ENCODE measurements around the gene YIF1B.
"Not testable (repeated sequence)": the region's sequence is repeated elsewhere in the genome, so short reads cannot be mapped to it uniquely, and the experiment has no call there.

The YIF1B gene, protein sequence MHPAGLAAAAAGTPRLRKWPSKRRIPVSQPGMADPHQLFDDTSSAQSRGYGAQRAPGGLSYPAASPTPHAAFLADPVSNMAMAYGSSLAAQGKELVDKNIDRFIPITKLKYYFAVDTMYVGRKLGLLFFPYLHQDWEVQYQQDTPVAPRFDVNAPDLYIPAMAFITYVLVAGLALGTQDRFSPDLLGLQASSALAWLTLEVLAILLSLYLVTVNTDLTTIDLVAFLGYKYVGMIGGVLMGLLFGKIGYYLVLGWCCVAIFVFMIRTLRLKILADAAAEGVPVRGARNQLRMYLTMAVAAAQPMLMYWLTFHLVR

DNA sequence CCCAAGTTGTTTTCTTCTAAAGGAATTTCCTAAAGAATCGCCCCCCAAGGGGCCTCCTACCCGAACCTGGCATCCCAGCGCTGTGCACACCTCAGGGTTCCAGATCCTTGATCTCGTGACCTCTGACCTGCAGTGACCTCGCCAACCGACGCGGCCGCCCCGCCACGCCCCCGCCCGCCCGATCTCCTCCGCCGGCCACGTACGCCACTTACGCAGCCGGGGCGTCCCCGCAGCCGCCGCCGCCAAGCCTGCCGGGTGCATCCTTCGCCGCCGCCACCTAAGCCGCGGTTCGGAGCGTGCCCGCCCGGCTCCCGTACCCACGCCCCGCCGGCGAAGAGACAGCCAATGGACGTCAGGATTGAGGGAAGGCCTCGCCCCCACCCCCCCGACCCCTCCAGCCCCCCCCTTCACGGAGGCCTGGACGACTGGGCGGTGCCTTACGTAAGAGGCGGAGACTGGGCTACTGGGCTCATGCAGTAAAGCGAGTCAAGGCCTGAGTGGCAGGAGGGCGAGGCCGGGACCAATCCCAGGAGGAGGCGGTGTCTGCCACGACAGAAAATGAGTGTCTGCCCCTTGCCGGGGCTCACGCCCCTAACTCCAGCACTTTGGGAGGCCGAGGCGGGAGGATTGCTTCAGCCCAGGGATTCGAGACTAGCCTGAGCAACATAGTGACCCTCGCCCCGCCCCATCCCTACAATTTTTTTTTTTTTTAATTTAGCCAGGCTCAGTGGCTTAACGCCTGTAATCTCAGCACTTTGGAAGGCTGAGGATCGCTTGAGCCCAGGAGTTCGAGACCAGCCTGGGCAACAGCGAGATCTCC, at the start of gene YIF1B:
TSS of gene YIF1B (minus strand) at position 291 of the 820 bp plus-strand sequence. CDS start at position 261, 30 bp downstream.
- peak; percentile 90 to 91 for ATAC-seq

DNA sequence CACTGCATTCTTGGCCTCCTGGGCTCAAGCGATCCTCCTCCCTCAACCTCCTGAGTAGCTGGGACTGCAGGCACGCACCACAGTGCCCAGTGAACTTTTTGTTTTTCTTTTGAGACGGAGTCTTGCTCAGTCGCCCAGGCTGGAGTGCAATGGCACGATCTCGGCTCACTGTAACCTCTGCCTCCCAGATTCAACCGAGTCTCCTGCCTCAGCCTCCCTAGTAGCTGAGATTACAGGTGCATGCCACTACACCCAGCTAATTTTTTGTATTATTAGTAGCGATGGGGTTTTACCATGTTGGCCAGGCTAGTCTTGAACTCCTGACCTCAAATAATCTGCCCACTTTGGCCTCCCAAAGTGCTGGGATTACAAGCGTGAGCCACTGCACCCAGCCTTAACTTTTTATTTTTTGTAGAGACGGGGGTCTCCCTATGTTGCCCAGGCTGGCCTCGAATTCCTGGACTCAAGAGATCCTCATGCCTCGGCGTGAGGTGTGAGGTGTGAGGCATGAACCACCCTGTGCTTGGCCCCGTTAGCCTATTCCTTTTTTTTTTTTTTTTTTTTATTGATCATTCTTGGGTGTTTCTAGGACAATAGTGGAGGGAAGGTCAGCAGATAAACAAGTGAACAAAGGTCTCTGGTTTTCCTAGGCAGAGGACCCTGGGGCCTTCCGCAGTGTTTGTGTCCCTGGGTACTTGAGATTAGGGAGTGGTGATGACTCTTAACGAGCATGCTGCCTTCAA, 47.4 kb upstream of the YIF1B start:
- not testable (repeated sequence) for ATAC-seq

DNA sequence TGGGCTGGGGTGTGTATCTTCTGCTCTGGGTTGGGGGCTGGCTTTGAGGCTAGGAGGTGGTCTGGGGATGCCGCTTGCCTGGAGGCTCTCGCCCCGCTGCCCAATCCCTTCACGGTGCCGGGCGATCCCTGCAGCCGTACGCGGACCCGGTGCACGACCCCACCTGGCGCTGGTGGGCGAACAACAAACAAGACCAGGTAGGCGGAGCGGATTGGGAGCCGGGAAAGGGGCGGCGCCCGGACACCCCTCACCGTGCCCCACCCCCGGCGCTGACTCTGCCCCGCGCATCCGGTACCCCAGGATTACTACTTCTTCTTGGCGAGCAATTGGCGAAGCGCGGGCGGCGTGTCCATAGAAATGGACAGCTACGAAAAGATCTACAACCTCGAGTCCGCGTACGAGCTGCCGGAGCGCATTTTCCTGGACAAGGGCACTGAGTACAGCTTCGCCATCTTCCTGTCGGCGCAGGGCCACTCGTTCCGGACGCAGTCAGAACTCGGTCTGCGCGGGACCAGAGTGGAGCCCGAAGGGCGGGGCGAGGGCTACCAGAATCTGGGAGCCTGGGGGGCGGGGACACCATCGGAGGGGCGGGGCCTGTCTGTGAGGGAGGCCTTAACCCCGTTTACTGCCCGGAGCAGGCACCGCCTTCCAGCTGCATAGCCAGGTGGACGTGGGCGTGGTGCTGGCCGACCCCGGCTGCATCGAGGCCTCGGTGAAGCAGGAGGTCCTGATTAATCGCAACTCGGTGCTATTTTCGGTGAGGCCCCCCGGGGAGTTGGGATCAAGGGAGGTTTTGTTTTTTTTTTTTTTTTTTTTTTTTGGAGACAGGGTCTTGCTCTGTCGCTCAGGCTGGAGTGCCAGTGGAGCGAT, 46.6 kb upstream of the YIF1B start:
- peak; percentile 73 to 74 for ATAC-seq

DNA sequence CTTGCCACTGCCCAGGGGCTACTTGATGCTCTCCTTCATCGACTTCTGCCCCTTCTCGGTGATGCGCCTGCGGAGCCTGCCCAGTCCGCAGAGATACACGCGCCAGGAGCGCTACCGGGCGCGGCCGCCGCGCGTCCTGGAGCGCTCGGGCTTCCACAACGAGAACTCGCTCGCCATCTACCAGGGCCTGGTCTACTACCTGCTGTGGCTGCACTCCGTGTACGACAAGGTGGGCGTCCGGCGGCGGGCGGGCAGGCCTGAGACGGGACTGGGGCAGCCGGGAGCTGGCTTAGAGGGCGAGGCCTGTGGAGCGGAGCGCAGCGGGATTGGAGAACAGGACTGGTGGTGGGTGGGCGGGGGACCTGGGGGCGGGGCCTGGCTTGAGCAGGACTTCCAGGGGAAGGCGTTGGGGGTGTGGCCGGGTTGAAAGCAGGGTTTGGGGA, 45.9 kb upstream of the YIF1B start:
- ATAC-seq = peak; percentile 76 to 78

DNA sequence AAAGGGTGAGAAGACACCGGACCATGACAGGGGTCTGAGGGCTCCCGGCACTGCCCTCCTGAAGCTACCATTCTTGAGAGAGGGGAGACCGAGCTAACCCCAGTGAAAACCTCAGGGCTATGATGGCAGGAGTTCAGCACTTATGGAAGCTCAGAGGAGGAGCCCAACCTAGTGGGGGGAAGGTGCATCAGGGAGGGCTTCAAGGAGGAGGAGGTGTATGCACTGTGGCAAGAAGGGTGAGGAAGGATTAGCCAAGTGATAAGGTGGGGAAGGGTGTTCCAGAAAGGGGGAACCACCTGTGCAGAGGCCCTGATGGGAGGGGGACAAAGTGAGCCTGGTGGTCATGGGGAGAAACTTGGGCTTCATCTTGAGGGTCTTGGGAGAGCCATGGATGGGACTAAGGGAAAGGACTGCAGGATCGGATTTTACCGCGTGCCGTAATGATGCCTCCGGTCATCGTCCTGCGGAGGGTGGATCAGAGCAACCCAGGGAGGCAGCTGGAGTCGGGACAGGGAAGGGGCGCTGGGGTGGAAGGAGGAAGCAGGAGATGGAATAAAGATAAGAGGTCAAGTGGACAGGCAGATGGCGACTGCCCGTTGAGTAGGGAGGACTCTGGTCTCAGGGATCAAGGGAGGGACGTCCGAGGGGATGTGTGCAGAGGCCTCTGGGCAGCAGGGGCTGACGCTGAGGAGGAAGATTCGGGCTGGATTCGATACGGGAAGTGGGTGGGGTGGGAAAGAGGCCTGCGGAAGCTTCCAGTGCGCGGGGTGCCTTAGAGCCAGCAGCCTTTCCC, 45.3 kb upstream of the YIF1B start:
- ATAC-seq = no peak

DNA sequence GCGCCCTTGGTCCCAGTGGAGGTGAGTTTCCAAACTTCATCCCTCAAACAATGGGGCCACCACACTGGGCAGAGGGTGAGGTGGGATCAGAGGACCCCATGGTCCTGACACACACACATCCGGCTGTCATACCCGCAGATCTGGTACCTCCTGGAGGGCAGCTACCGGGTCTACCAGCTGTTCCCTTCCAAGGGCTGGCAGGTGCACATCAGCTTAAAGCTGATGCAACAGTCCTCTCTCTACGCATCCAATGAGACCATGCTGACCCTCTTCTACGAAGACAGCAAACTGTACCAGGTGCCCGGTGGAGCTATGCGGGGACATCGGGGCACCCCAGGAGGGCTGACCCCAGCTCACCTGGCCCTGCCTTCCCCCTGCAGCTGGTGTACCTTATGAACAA, 44.6 kb upstream of the YIF1B start:
- no peak for ATAC-seq

DNA sequence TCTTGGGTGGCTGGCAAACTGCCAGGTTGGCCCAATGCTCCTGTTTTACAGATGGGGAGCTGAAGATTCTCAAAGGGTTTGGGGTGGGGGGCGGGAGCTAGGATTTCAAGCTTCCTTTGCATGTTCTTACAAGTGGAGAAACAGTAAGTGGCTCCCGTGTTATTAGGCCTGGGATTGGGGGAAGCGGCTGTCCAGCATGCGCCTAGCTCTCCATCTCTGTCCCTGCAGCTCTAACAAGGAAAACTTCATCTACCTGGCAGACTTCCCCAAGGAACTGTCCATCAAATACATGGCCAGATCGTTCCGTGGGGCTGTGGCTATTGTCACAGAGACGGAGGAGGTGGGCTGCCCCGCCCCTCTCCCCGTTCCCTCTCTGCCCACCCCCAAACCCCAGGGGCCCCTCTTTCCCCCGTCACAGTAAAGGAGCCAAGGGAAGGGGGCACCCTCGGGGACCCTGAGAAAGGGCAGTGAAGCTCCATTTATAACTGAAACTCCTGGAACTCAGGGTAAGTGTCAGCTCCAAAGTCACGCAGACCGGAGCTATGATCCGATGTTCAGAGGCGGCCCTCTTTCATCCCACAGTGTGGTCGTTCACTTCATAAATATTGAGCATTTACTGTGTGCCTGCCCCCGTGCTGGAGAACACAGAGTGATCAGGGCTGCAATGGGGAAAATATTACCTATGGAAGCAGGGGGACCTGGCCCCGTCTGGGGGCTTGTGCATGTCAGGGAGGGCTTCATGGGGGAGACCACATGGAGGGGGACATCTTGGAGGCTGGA, 43.7 kb upstream of the YIF1B start:
- ATAC-seq = no peak

DNA sequence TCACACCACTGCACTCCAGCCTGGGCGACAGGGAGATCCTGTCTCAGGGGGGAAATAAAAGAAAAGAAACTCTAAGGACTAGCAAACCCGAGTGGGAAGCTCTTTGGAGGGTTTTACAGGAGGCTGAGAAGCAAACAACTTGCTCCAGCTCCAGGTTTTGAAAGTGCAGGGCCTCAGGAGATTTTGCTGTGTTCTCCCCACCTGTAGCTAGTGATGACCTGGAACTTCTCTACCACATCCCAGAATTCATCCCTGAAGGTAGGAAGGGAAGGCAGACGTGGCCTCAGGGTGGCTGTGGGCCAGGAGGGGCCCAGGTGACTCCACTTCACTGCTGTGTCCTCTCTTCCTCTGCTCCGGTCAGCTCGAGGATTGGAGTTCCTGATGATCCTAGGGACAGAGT, 42.3 kb upstream of the YIF1B start:
- no peak for ATAC-seq

DNA sequence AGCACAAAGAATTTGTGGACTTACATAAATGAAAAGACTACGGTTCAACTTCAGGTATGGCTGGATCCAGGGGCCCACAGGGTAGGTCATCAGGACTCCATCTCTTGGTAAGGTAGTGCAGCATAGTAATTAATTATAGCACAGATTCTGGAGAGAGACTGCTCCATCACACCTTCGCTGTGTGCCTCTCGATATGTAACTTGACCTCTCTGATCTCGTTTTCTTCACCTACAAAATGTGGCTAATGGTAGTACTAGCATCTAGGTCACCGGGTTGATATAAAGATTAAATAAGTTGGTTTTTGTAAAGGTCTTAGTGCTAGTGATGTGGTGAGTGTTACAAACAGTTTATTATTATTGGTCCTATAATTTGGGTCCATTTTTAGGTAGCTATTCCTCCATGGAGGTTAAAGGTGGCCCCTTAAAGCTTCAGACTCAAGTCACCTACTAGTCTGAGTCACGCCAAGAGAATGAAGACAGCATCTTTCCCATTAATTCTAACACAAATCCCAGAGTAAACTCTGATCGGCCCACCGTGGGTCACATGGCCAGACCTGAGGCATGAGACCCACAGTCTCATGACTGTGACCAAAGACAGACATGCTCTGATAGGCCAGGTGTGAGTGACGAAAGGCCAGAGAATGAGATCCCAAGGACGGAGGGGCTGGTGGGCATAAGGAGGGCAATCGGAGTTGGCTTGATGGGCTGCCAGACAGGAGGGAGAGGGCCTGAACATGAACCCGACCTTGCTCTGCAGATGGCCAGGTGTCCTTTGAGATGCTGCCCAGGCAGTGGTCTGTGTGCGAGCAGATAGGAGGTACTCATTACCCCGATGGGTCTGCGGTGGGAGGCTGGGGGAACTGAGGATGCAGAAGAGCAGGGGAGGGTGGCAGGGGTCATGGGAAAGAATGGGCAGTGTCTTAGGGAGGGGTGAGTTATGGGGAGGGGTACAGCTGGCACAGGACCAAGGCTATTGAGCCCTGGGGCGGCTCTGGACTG, 40.3 kb upstream of the YIF1B start:
- no peak for ATAC-seq

DNA sequence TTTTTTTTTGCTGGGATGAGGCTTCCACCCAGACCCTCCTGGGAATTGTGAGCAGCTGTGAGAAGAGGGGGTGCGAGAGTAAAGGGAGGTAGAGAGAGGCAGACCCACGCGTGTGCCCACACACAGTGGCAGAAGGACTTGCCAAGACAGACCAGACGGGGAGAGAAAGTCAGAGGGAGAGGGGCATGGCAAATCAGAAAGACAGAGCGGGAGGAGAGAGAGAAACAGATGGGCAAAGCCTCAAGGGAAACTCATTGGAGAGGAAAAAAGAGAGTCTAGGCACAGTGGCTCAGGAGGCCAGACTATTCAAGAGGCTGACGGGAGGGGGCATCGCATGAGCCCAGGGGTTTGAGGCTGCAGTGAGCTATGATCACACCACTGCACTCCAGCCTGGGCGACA, 36.9 kb upstream of the YIF1B start:
- ATAC-seq = no peak

DNA sequence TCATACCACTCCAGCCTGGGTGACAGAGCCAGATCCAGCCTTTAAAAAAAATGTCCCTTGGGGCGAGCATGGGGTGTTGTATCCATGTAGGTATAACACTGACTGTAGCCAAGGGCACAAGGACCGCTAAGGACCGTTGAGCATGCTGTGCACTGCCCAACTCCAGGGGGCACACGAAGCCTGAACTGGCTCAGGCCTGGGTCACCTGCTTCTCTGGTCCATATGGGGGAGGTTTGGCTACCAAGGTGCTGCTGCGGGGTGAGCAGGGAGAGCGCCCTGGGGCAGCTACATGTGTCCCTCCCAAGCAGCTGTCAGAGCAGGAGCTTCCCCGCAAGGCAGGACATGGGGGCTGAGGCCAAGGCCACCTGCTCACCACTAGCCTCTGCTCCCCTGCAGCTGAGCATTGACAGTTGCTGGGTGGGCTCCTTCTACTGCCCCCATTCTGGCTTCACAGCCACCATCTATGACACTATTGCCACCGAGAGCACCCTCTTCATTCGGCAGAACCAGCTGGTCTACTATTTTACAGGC, 36.2 kb upstream of the YIF1B start:
- ATAC-seq = no peak

DNA sequence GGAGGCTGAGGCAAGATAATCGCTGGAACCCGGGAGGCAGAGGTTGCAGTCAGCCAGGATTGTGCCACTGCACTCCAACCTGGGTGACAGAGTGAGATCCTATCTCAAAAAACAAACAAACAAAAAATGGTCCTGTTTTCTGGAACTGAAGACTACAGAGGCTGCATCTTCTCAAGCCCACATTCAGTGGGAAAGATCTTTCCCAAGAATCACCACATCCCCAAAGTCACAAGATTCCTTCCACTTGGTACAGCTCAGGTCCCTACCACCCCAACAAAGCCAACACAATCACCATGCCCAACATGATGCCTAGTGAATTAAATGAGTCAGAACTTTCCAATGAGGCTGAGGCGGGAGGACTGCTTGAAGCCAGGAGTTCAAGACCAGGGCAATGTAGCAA, 35.1 kb upstream of the YIF1B start:
- ATAC-seq = no peak

DNA sequence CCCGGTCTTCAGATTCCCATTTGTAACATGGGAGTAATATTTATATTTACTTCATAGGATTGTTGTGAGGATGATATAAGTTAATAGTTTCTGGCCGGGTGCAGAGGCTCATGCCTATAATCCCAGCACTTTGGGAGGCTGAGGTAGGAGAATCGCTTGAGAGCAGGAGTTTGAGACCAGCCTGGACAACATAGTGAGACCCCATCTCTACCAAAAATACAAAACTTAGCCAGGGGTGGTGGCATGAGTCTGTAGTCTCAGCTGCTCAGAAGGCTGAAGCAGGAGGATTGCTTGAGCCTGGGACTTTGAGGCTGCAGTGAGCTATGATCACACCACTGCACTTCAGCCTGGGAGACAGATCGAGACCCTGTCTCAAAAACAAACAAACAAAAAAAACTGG, 31.1 kb upstream of the YIF1B start:
- no peak for ATAC-seq

DNA sequence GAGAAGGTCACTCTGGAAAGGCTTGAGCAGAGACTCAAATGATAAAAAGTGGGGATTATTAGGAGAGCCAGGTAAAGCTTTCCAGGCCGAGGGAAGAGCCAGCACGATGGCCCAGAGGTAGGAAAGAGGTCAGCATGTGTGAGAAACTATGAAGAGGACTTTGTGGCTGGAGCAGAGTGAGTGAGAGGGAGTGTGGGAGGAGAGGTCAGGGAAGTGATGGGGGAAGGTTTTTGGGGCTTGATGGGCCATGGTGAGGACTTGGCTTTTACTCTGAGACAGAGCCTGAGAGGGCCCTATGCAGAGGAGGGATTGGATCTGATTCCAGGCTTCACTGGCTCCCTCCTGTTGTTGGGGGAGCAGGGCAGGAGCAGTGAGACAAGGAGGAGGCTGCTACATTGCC, 25.2 kb upstream of the YIF1B start:
- ATAC-seq = no peak

DNA sequence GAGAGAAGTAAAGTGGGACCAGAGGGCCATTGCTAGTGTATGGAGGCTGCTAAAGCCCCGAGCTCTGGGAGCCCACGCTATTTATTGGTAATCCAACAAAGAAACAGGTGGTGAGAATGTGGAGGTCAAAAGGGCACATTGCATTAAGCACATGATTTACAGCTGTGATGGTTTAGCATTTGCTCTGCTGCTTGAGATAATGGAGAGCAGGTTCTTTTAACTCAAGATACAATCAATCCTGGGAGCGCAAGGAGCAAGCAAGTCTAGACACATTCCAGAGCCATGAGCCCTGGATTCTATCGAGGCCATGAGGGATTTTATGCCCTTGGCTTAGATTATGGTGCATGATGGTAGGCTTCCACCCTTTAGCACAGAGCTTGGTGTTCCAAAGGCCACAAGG, 23.3 kb upstream of the YIF1B start:
- not testable (repeated sequence) for ATAC-seq

DNA sequence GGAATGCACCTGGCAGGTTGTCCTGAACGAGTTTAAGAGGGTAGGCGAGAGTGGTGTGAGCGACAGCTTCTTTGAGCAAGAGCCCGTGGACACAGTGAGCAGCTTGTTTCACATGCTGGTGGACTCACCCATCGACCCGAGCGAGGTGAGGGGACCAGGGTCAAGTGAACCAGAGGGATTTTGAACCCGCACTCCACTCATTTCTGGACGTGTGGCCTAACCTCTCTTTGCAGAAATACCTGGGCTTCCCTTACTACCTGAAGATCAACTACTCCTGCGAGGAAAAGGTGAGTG, 21.6 kb upstream of the YIF1B start:
- ATAC-seq = no peak

DNA sequence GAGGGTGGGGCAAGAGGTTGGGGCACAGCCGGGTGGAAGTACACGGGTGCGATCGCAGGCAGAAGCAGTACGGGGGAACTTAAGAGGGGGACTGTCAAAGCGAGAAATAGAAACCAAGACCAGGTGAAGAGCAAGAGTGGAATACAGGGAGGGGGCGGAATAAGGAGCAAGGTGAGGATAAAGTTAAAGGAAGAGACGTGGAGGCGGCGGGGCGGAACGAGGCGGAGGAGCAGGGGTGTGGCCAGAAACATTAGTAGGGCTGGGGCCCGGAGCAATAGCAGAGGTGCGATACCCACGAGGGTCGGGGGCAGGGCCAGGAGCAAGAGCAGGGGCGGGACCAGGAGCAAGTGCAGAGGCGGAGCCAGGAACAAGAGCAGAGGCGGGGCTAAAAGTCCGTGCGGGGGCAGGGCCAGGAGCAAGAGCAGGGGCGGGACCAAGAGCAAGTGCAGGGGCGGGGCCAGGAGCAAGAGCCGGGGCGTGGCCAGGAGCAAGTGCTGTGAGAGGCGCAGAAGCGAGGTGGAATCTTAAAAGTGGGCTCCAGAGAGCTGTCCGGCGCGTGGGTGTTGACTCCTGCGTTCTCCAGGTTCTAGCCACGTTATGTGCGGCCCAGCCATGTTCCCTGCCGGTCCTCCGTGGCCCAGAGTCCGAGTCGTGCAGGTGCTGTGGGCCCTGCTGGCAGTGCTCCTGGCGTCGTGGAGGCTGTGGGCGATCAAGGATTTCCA, 21.1 kb upstream of the YIF1B start:
- peak; percentile 52 to 60 for ATAC-seq

DNA sequence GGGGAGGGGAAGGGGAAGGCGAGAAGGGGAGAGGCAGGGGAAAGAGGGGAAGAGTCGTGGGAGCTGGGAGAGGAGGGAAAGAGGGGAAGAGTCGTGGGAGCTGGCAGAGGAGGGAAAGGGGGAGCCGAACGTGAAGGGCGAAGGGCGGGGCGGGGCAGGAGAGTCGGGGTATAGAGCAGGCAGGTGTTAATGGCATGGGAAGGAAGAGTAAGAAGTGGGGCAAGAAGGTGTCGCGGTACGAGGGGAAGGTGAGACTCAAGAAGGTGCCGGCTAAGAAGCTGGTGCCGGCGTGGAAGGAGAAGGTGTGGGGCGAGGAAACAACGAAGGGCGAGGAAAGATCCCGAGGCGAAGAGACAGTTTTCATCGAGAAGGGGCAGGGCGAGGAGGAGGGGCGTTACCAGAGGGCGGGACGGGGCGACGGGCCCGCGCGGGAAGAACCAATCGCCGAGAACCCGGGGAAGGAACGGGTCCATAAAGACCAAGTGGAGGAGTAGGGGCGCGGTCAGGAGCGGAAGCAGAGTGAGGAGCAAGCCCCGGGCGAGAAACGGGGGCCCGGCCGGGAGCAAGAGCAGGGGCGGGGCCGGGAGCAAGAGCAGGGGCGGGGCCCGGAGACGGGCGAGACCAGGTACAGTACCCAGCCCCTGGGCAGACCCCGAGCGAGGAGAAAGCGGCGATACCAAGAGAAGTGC, 20.3 kb upstream of the YIF1B start:
- peak; percentile 77 to 78 for ATAC-seq
